Prostate gland (tissue), 2 donors: ENCODE data around the gene PRELP.

Source experiments
- CTCF ChIP-seq, 4 experiments: fragments of 200-600 bp in 2 of 4; fragments of 450-650 bp in 2 of 4; sonication (generic) in 2 of 4; IDR thresholded peaks; 1 replicate in 3 of 4; 2 replicates in 1 of 4; pipeline ENCODE4 v1.5.1; 2016 to 2019; ENCODE audit warnings: antibody characterized with exemption in 4 of 4, mild to moderate bottlenecking in 2 of 4, moderate library complexity in 2 of 4
- POLR2A ChIP-seq: fragments of 450-650 bp; IDR thresholded peaks from one replicate; pipeline ENCODE4 v1.6.1; 2016; ENCODE audit warnings: antibody characterized with exemption, mild to moderate bottlenecking

- TF ChIP-seq POLR2A (no peak), CTCF (IDR thresholded peaks at IDR 0.05) (no peak)
Observed at GRCh38 chr1:203480525-203481084, 5.0 kb downstream of the PRELP start.
